ENCODE measurements around the gene CABP7.

CABP7 gene

GRCh38 chr22:29733362-29734201 is 13.8 kb downstream of the CABP7 start:
- Histone ChIP-seq H3K36me3 (ENCODE audit: control insufficient read depth in 2 of 2, insufficient read depth in 2 of 2, low read length in 2 of 2) (peaks cover 0 to 6% of the 10 kb centered on the region in 2 donors), H3K9ac (ENCODE audit: low read depth in 1 of 2, low read length in 2 of 2) (no peak overlapping the region)

GRCh38 chr22:29734406-29734805 is 14.6 kb downstream of the CABP7 start:
- Histone ChIP-seq H3K36me3 (ENCODE audit: control insufficient read depth in 2 of 2, insufficient read depth in 2 of 2, low read length in 2 of 2) (peaks cover 0 to 7% of the 10 kb centered on the region in 2 donors), H3K9ac (ENCODE audit: low read depth in 1 of 2, low read length in 2 of 2) (no peak overlapping the region)

More at GRCh38 chr22:29733362-29734201, 13.8 kb downstream of the CABP7 start:
- Histone ChIP-seq H3K4me1 (ENCODE audit: control insufficient read depth in 2 of 2, insufficient read depth in 2 of 2, low read length in 2 of 2) (peaks cover 0 to 6% of the 10 kb centered on the region in 2 donors), H3K27me3 (ENCODE audit: control insufficient read depth in 2 of 2, insufficient read depth in 2 of 2, low read length in 2 of 2) (no peaks in the 10 kb centered on the region), H3K27ac (ENCODE audit: low read depth in 2 of 2, low read length in 2 of 2) (no peak overlapping the region), H3K4me3 (ENCODE audit: low read length in 2 of 2) (no peak overlapping the region), H3K9me3 (ENCODE audit: control insufficient read depth in 2 of 2, low read length in 2 of 2) (no peaks in the 10 kb centered on the region)

DNA sequence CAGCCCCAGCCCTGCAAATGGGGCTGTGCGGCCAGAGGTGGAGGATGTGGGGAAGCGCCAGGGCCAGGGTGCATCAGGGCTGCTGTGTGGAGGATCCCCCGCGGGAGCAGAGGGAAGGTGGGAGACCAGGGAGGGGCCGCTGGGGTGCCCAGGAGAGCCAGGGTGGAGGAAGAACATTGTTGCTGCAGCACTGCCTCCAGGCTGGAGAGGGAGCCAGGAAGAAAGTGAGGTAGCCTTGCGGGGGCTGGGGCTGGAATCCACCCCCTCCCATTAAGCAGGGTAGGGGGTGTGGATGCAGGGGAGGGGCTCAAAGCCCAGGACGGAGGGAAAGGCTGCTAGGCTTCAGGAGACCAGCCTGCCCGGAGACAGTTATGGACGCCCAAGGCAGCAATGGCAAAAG is 15.0 kb downstream of the CABP7 start:
- Histone ChIP-seq H3K36me3 (ENCODE audit: control insufficient read depth in 2 of 2, insufficient read depth in 2 of 2, low read length in 2 of 2) (peaks cover 0 to 11% of the 10 kb centered on the region in 2 donors), H3K9ac (ENCODE audit: low read depth in 1 of 2, low read length in 2 of 2) (no peak overlapping the region)

More at GRCh38 chr22:29734406-29734805, 14.6 kb downstream of the CABP7 start:
- H3K4me3 ChIP-seq (ENCODE audit: low read length in 2 of 2) = no peak overlapping the region
- no peaks in the 10 kb centered on the region for H3K27me3 ChIP-seq (ENCODE audit: control insufficient read depth in 2 of 2, insufficient read depth in 2 of 2, low read length in 2 of 2)
- H3K27ac ChIP-seq (ENCODE audit: low read depth in 2 of 2, low read length in 2 of 2) = no peak overlapping the region
- peaks cover 0 to 6% of the 10 kb centered on the region in 2 donors for H3K4me1 ChIP-seq (ENCODE audit: control insufficient read depth in 2 of 2, insufficient read depth in 2 of 2, low read length in 2 of 2)
- no peaks in the 10 kb centered on the region for H3K9me3 ChIP-seq (ENCODE audit: control insufficient read depth in 2 of 2, low read length in 2 of 2)

GRCh38 chr22:29735416-29735815 is 15.6 kb downstream of the CABP7 start:
- H3K27me3 ChIP-seq (ENCODE audit: control insufficient read depth in 2 of 2, insufficient read depth in 2 of 2, low read length in 2 of 2) = no peaks in the 10 kb centered on the region
- peaks cover 0 to 6% of the 10 kb centered on the region in 2 donors for H3K4me1 ChIP-seq (ENCODE audit: control insufficient read depth in 2 of 2, insufficient read depth in 2 of 2, low read length in 2 of 2)
- H3K9ac ChIP-seq (ENCODE audit: low read depth in 1 of 2, low read length in 2 of 2) = no peak overlapping the region
- H3K4me3 ChIP-seq (ENCODE audit: low read length in 2 of 2) = no peak overlapping the region
- no peaks in the 10 kb centered on the region for H3K9me3 ChIP-seq (ENCODE audit: control insufficient read depth in 2 of 2, low read length in 2 of 2)
- no peak overlapping the region for H3K27ac ChIP-seq (ENCODE audit: low read depth in 2 of 2, low read length in 2 of 2)
- peaks cover 0 to 16% of the 10 kb centered on the region in 2 donors for H3K36me3 ChIP-seq (ENCODE audit: control insufficient read depth in 2 of 2, insufficient read depth in 2 of 2, low read length in 2 of 2)

More for the DNA sequence above, 15.0 kb downstream of the CABP7 start:
- Histone ChIP-seq H3K4me3 (ENCODE audit: low read length in 2 of 2) (no peak overlapping the region), H3K9me3 (ENCODE audit: control insufficient read depth in 2 of 2, low read length in 2 of 2) (no peaks in the 10 kb centered on the region), H3K4me1 (ENCODE audit: control insufficient read depth in 2 of 2, insufficient read depth in 2 of 2, low read length in 2 of 2) (peaks cover 0 to 6% of the 10 kb centered on the region in 2 donors), H3K27me3 (ENCODE audit: control insufficient read depth in 2 of 2, insufficient read depth in 2 of 2, low read length in 2 of 2) (no peaks in the 10 kb centered on the region), H3K27ac (ENCODE audit: low read depth in 2 of 2, low read length in 2 of 2) (no peak overlapping the region)

GRCh38 chr22:29737251-29738117 is 17.7 kb downstream of the CABP7 start:
- Histone ChIP-seq H3K36me3 (ENCODE audit: control insufficient read depth in 2 of 2, insufficient read depth in 2 of 2, low read length in 2 of 2) (peaks cover 0 to 24% of the 10 kb centered on the region in 2 donors), H3K27ac (ENCODE audit: low read depth in 2 of 2, low read length in 2 of 2) (no peak overlapping the region), H3K4me3 (ENCODE audit: low read length in 2 of 2) (no peak overlapping the region), H3K9ac (ENCODE audit: low read depth in 1 of 2, low read length in 2 of 2) (no peak overlapping the region), H3K4me1 (ENCODE audit: control insufficient read depth in 2 of 2, insufficient read depth in 2 of 2, low read length in 2 of 2) (peaks cover 0 to 6% of the 10 kb centered on the region in 2 donors), H3K27me3 (ENCODE audit: control insufficient read depth in 2 of 2, insufficient read depth in 2 of 2, low read length in 2 of 2) (no peaks in the 10 kb centered on the region), H3K9me3 (ENCODE audit: control insufficient read depth in 2 of 2, low read length in 2 of 2) (no peaks in the 10 kb centered on the region)

GRCh38 chr22:29738118-29738815 is 18.5 kb downstream of the CABP7 start:
- no peaks in the 10 kb centered on the region for H3K27me3 ChIP-seq (ENCODE audit: control insufficient read depth in 2 of 2, insufficient read depth in 2 of 2, low read length in 2 of 2)
- H3K9ac ChIP-seq (ENCODE audit: low read depth in 1 of 2, low read length in 2 of 2) = no peak overlapping the region
- H3K27ac ChIP-seq (ENCODE audit: low read depth in 2 of 2, low read length in 2 of 2) = no peak overlapping the region
- peaks cover 0 to 6% of the 10 kb centered on the region in 2 donors for H3K4me1 ChIP-seq (ENCODE audit: control insufficient read depth in 2 of 2, insufficient read depth in 2 of 2, low read length in 2 of 2)
- H3K36me3 ChIP-seq (ENCODE audit: control insufficient read depth in 2 of 2, insufficient read depth in 2 of 2, low read length in 2 of 2) = peaks cover 0 to 25% of the 10 kb centered on the region in 2 donors
- H3K4me3 ChIP-seq (ENCODE audit: low read length in 2 of 2) = no peak overlapping the region
- no peaks in the 10 kb centered on the region for H3K9me3 ChIP-seq (ENCODE audit: control insufficient read depth in 2 of 2, low read length in 2 of 2)

DNA sequence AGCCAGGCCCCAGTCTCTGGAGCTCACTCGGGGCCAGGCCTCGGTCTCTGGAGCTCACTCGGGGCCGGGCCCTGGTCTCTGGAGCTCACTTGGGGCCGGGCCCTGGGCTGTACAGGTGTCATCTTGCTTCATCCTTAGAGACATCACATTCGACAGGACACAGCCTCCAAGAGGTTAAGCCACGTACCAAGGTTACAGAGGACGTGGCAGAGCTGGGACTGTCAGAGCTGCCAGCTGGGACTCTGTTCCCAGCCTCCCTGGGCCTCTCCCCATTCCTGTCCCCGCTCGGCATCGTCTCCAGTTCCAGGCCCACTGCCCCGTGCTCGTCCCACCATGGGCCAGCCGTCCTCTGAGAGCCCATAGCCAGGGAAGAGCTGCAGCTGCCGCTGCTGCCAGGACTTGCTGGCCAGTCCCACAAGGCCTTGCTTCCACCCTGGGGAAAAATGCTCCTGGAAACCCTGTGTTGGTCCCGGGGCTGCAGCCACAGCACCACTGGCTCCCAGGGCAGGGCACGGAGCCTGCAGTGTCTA is 19.6 kb downstream of the CABP7 start:
- H3K4me1 ChIP-seq (ENCODE audit: control insufficient read depth in 2 of 2, insufficient read depth in 2 of 2, low read length in 2 of 2) = no peaks in the 10 kb centered on the region
- H3K27ac ChIP-seq (ENCODE audit: low read depth in 2 of 2, low read length in 2 of 2) = no peak overlapping the region
- H3K9me3 ChIP-seq (ENCODE audit: control insufficient read depth in 2 of 2, low read length in 2 of 2) = no peaks in the 10 kb centered on the region
- no peak overlapping the region for H3K4me3 ChIP-seq (ENCODE audit: low read length in 2 of 2)
- H3K36me3 ChIP-seq (ENCODE audit: control insufficient read depth in 2 of 2, insufficient read depth in 2 of 2, low read length in 2 of 2) = peaks cover 0 to 25% of the 10 kb centered on the region in 2 donors
- no peaks in the 10 kb centered on the region for H3K27me3 ChIP-seq (ENCODE audit: control insufficient read depth in 2 of 2, insufficient read depth in 2 of 2, low read length in 2 of 2)
- no peak overlapping the region for H3K9ac ChIP-seq (ENCODE audit: low read depth in 1 of 2, low read length in 2 of 2)

GRCh38 chr22:29740216-29740615 is 20.4 kb downstream of the CABP7 start:
- no peaks in the 10 kb centered on the region for H3K9me3 ChIP-seq (ENCODE audit: control insufficient read depth in 2 of 2, low read length in 2 of 2)
- H3K27ac ChIP-seq (ENCODE audit: low read depth in 2 of 2, low read length in 2 of 2) = no peak overlapping the region
- no peaks in the 10 kb centered on the region for H3K27me3 ChIP-seq (ENCODE audit: control insufficient read depth in 2 of 2, insufficient read depth in 2 of 2, low read length in 2 of 2)
- H3K9ac ChIP-seq (ENCODE audit: low read depth in 1 of 2, low read length in 2 of 2) = no peak overlapping the region
- H3K4me3 ChIP-seq (ENCODE audit: low read length in 2 of 2) = no peak overlapping the region
- H3K4me1 ChIP-seq (ENCODE audit: control insufficient read depth in 2 of 2, insufficient read depth in 2 of 2, low read length in 2 of 2) = no peaks in the 10 kb centered on the region
- H3K36me3 ChIP-seq (ENCODE audit: control insufficient read depth in 2 of 2, insufficient read depth in 2 of 2, low read length in 2 of 2) = peaks cover 0 to 25% of the 10 kb centered on the region in 2 donors

DNA sequence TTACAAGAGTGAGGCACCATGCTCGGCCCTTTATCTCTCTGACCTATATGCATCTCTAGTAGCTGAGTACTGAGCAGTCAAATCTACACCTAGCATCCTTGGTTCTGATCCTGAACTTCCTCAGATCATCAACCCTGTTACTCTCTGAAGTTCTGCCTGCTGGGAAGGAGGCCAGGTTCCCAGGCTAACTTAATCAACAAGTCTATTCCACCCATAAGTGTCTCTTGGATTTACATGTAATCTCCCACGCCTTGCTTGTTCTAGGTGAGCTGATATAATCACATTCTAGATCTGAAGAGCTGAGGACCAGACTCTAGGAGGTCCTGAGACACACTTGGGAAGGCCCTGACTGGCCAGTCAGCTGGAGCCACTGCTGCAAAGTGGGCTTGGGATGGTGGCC is 22.1 kb downstream of the CABP7 start:
- Histone ChIP-seq H3K4me1 (ENCODE audit: control insufficient read depth in 2 of 2, insufficient read depth in 2 of 2, low read length in 2 of 2) (no peaks in the 10 kb centered on the region), H3K27ac (ENCODE audit: low read depth in 2 of 2, low read length in 2 of 2) (no peak overlapping the region), H3K27me3 (ENCODE audit: control insufficient read depth in 2 of 2, insufficient read depth in 2 of 2, low read length in 2 of 2) (no peaks in the 10 kb centered on the region), H3K4me3 (ENCODE audit: low read length in 2 of 2) (no peak overlapping the region), H3K9me3 (ENCODE audit: control insufficient read depth in 2 of 2, low read length in 2 of 2) (no peaks in the 10 kb centered on the region), H3K9ac (ENCODE audit: low read depth in 1 of 2, low read length in 2 of 2) (no peak overlapping the region), H3K36me3 (ENCODE audit: control insufficient read depth in 2 of 2, insufficient read depth in 2 of 2, low read length in 2 of 2) (peaks cover 7 to 30% of the 10 kb centered on the region in 2 donors)
